Mesodermal cell (in vitro differentiated cells): ENCODE data around the gene LRRC28.
A peak's percentile ranks its signal among the peaks of the same experiment; 100 is the strongest.

Experiments
- H3K27ac ChIP-seq: 2 replicates; pipeline ENCODE4 v1.7.0; 2013; ENCODE audit warnings: mild to moderate bottlenecking, low read depth, low read length, moderate library complexity; ENCODE audit not compliant: severe bottlenecking
- H3K36me3 ChIP-seq: 2 replicates; pipeline ENCODE4 v1.7.1; 2013; ENCODE audit warnings: mild to moderate bottlenecking, low read length, moderate library complexity; ENCODE audit not compliant: control insufficient read depth, insufficient read depth
- H3K4me1 ChIP-seq: one replicate; pipeline ENCODE4 v1.7.1; 2013; ENCODE audit warnings: mild to moderate bottlenecking, low read length; ENCODE audit not compliant: insufficient read depth, control insufficient read depth, poor library complexity, severe bottlenecking
- H3K4me3 ChIP-seq: 2 replicates; pipeline ENCODE4 v1.7.0; 2013; ENCODE audit warnings: low read length, control low read depth, mild to moderate bottlenecking; ENCODE audit not compliant: insufficient read depth, poor library complexity, severe bottlenecking; ENCODE audit errors: extremely low read depth
- H3K9me3 ChIP-seq: 2 replicates; pipeline ENCODE4 v1.7.1; 2013; ENCODE audit warnings: mild to moderate bottlenecking, low read length, moderate library complexity; ENCODE audit not compliant: control insufficient read depth
- WGBS, 2 experiments: methylation state at CpG; one replicate each; pipeline ENCODE4 v1.1.5; 2013; ENCODE audit warnings: missing lambda C conversion rate in 2 of 2; ENCODE audit not compliant: insufficient coverage in 2 of 2; 5-methylcytosine and 5-hydroxymethylcytosine counted together

The LRRC28 gene

DNA sequence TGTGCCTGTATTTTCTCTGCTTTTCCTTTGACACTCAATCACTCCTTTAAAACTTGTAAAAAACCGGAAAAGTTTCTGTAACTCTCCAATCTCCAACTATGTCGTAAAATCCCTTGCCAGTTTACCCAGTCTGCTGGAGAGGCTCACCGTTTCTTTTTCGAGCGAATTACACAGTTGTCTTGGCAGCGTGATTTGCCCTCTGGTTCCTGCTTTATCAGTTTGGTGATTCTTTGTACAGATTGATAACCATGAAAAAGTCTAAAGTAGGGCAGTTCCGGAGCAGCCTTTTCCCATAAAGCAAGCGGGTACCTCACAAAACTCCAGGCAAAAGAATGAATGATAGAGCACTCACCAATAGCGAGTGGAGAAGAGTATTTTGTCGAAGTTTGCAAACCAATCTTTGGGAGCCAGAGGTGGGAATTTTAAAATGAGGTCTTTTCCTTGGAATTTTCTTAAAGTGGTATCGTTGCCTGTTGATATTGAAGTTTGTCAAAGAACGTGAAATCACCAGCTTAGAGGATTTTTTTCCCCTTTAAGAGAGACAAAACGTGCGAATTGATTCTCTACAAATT, 1.9 kb upstream of the LRRC28 start, which contains the start of gene TTC23:
Gene TTC23 (minus strand): TSS at position 312 of the 572 bp plus-strand sequence. CDS start 20,869 bp downstream, outside the sequence.
- Histone ChIP-seq H3K9me3 (no peaks in the 10 kb centered on the region), H3K27ac (peak within 1 kb of the TSS; percentile 87), H3K4me1 (peaks cover 16% of the 10 kb centered on the region), H3K4me3 (peak within 1 kb of the TSS; percentile 77), H3K36me3 (peaks cover 7% of the 10 kb centered on the region)
- 13 to 18% methylated on average over 9 to 10 of the region's 14 CpGs for whole genome bisulfite sequencing, 2 experiments

DNA sequence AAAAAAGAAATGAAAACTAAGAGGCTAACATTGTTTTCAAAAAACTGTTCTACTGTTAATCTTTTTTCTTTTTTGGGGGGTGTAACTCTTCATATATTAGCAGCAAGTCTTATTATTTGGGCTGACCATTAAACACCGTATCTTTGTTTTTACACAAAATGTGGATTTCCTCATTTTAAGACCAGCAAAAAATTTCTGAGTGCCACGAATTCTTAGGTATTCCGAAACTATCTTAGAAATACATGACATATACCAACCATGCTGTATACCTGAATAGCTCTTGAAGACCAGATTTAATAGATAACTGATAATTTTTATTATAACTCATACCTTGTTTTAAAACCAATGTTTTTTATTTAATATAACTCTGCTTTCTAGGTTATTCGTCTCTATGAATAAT, 1.3 kb upstream of the LRRC28 start:
- Histone ChIP-seq H3K4me3 (peak overlapping the region; percentile 77), H3K4me1 (peaks cover 16% of the 10 kb centered on the region), H3K27ac (peak overlapping the region; percentile 87), H3K36me3 (peaks cover 5% of the 10 kb centered on the region), H3K9me3 (no peaks in the 10 kb centered on the region)
- 60 to 69% methylated on average over 1 to 2 of the region's 4 CpGs for WGBS, 2 experiments

DNA sequence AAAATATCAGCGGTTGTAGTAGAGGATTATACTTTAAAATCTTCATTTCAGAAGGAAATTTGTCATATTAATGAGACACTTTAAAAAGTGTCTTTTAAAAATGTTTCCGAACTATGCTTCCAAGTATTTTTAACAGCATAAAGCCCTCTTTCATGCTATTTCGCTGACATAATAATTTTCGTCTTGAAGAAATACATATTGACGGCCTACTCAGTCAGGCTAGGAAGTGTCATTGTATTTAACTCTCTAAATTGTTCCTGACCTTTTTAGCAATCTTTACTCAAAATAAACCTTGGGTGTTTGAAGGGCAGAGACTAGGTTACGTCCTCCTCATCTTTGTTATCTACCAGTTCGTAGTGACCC, 806 bp upstream of the LRRC28 start:
- H3K4me1 ChIP-seq = peaks cover 16% of the 10 kb centered on the region
- no peaks in the 10 kb centered on the region for H3K9me3 ChIP-seq
- peak overlapping the region; percentile 87 for H3K27ac ChIP-seq
- peaks cover 3% of the 10 kb centered on the region for H3K36me3 ChIP-seq
- 0 to 7% methylated on average over 2 to 6 of the region's 7 CpGs for WGBS, 2 experiments
- peak overlapping the region; percentile 77 for H3K4me3 ChIP-seq

DNA sequence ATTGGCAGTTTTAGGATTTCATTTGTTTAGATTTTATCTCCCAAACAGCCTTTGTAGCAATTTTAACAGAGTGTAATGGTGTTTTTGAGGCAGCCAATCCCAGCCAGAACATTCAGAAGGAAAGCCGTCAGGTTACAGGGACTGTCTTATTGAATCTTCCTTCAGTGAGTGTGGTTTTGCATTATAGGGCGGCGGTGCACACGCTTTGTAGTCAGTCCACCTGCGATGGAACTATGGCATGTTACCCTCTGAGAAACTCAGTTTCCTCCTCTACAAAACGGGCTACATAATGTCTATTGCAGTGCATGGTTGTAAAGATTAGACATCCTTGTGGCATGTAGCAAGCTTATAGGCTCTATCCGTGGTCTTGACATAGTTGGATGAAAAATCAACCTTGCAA, 1.0 kb downstream of the LRRC28 start:
- peaks cover 6% of the 10 kb centered on the region for H3K36me3 ChIP-seq
- peak overlapping the region; percentile 77 for H3K4me3 ChIP-seq
- H3K27ac ChIP-seq = no peak overlapping the region
- no peaks in the 10 kb centered on the region for H3K9me3 ChIP-seq
- 83 to 85% methylated on average over 5 of the region's 7 CpGs for WGBS, 2 experiments
- H3K4me1 ChIP-seq = peaks cover 16% of the 10 kb centered on the region

DNA sequence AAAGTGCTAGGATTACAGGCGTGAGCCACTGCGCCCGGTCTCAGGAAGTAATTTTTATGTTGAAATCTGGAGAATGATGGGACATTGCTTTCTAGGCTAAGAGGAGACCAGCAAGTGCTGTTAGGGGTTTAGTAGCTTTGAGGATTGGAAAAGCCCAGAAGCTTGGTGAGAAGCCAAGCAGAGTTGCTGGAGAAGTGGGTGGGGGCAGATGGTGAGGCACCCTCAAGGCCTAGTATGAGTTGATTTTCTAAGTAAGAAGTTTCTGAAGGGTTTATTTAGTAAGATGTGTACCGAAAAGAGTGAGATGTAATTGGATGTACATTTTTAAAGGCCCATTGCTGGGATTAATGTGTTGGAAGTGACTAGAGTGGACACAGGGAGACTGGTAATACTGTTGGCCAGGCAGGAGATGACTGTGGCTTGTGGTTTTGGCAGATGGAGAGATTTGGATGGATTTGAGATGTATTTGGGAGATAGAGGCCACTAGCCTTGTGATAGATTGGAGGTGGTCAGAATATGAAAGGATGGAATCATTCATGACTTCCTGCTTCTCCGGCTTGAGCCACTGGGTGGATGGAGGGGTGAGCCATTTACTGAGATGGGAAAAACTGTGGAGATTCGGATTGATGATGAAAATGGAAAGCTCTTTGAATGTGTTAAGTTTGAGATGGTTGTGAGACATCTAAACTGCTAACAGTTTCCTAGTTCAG, 2.3 kb downstream of the LRRC28 start:
- no peaks in the 10 kb centered on the region for H3K9me3 ChIP-seq
- 94 to 98% methylated on average over 5 to 6 of the region's 6 CpGs for WGBS, 2 experiments
- no peak overlapping the region for H3K4me3 ChIP-seq
- peaks cover 12% of the 10 kb centered on the region for H3K4me1 ChIP-seq
- no peak overlapping the region for H3K27ac ChIP-seq
- H3K36me3 ChIP-seq = peaks cover 9% of the 10 kb centered on the region

DNA sequence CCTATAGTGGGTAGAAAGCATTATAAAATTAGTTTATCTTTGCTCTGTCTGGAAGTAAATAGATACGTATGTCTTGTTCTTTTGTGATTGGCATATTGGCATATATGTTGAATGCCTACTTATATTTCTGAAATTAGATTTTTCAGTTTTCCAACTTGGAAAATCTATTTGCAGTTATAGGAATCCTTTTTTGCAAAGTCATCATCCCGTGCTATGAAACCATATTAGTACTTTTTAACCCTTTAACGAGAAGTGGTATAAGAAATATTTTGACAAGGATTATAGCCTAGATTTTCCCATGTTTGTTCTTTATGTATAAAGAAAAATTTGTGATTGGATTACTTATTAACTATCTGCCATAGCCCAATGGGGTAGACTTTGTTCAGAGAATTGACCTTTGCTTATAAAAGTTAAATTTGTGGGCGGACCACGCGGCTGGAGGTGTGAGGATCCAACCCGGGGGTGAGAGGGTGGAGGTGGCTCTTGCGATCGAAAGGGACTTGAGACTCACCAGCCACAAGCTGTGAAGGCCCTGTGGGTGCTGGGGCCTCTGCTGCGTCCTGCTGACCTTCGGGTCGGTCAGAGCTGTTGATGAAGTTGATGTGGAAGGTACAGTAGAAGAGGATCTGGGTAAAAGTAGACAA, 5.9 kb downstream of the LRRC28 start:
- Histone ChIP-seq H3K4me1 (peaks cover 4% of the 10 kb centered on the region), H3K9me3 (no peaks in the 10 kb centered on the region), H3K27ac (no peak overlapping the region), H3K36me3 (peaks cover 9% of the 10 kb centered on the region), H3K4me3 (no peak overlapping the region)
- WGBS, 2 experiments = 85 to 91% methylated on average over 4 to 7 of the region's 12 CpGs

DNA sequence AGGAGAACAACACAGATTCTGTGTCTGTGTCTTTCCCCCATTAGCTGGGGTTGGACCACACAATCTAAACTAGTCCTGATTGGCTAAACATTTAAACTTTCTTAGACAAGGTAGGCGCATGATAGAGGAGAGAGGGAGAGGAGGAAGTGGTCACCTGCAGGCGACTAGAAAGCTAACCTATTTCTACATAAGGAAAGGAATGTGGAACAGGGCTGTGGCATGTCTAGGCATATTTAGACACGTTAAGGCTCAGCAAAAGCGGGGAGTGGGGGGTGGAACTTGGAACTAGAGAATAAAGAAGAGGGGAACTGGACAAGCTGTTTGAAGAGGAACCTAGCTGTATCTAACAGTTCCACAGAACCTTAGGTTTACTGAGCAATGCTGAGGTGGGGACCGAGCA, 12.8 kb downstream of the LRRC28 start:
- WGBS, 2 experiments = 90 to 100% methylated on average over 2 to 3 of the region's 5 CpGs
- no peak overlapping the region for H3K4me3 ChIP-seq
- H3K4me1 ChIP-seq = no peaks in the 10 kb centered on the region
- no peaks in the 10 kb centered on the region for H3K36me3 ChIP-seq
- H3K9me3 ChIP-seq = no peaks in the 10 kb centered on the region
- no peak overlapping the region for H3K27ac ChIP-seq

DNA sequence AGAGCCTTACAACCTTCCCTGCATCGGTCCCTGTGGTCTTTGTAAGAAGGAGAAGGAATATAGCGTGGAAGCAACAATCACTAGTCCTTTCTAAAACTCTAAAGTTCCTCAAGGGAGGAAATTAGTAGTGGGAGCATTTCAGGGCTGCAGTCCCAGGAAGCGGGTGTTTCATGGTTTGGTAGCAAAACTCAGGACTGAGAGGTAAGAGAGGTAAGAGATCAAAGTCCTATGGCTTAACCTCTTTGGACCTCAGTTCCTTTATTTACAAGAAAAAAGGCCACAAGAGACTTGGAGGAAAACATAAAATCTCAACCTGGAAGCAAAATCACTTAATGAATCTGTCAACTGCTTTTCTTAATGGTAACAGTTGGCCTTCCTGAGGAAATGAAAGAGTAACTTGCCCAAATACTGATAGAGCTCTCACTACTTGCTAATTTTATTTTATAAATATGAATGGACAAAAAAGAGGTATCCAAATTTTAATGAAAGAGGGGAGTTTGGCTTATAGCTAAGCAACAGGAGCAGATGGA, 14.3 kb downstream of the LRRC28 start:
- no peak overlapping the region for H3K4me3 ChIP-seq
- no peaks in the 10 kb centered on the region for H3K4me1 ChIP-seq
- H3K27ac ChIP-seq = no peak overlapping the region
- no peaks in the 10 kb centered on the region for H3K9me3 ChIP-seq
- 100% methylated on average over 1 of the region's 3 CpGs; no CpG with 5 or more reads in 1 of the 2 experiments for WGBS, 2 experiments
- H3K36me3 ChIP-seq = no peaks in the 10 kb centered on the region

DNA sequence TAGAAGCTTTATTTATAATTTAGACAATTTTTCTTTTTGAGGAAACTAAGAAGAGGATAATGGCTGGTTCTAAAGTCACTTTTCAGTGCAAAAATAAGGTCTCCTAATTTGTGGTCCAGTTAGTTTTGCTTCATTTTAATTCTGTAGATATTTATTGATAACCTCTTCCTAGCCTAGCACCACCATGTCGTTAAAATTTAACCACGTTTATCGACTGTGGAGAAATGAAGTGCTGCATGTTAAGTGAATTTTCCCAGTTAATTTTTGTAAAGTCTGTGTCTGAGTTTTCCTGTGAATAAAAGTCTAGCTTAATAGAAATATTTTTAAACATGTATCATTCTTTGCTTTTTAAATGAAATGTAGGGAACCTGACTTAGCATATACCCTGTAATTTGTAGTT, 16.7 kb downstream of the LRRC28 start:
- Histone ChIP-seq H3K4me1 (no peaks in the 10 kb centered on the region), H3K4me3 (no peak overlapping the region), H3K9me3 (no peaks in the 10 kb centered on the region), H3K27ac (no peak overlapping the region), H3K36me3 (no peaks in the 10 kb centered on the region)
- no CpG with 5 or more reads among the region's 3 CpGs for WGBS, 2 experiments

DNA sequence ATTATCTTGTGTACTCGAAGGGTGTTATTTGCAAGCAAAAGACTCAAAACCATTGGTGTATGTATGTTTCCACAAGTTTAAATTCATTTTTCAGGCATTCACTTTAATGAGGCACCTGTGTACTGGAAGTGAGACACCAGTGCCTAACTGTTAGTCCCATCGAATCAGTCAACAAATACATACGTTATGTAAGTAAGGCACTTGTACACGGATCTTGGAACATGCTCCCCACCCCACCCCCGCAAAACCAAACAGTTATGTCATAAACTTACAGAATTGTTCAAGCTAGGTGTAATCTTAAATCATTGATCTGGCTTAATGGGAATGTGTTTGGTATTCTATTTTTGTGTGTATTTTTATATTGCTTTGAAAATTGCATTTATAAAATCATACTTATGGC, 17.1 kb downstream of the LRRC28 start:
- Histone ChIP-seq H3K9me3 (no peaks in the 10 kb centered on the region), H3K4me1 (no peaks in the 10 kb centered on the region), H3K36me3 (no peaks in the 10 kb centered on the region), H3K4me3 (no peak overlapping the region), H3K27ac (no peak overlapping the region)
- WGBS, 2 experiments = 92% methylated on average over 2 of the region's 5 CpGs; no CpG with 5 or more reads in 1 of the 2 experiments
